ENCODE data around the gene CCSER2. TPM values are rescaled to one million over a fixed set of nuclear protein-coding genes. Genes with fewer than 3 reads are reported as not detected.

CCSER2 gene
- total RNA-seq, 4 donors from 2014 or later: 26.4 to 48.3 (median 31.7) TPM

DNA sequence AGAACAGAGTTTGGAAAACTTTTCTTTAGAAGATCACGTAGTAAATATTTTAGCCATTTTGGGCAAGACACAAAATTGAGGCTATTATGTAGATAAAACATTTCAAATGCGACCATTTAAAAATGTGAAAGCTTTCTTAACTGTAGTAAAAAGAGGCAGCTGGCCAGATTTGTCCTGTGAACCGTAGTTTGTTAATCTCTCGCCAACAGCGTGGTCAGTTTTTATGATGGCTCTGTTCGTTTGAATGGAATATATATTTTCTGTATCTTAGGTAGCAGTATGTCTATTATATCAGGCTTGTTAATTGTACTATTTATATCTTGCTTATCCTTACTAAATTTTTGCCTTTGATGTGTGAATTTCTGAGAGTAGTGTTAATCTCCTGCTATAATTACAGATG is 124.9 kb downstream of the CCSER2 start:
- intact Hi-C loops (cut with DNase I): no loop called here
- no peak for DNase-seq
- no peak overlapping the region for H3K27ac ChIP-seq
- H3K4me3 ChIP-seq: no peak overlapping the region
- H3K9me3 ChIP-seq: no peaks in the 10 kb centered on the region
- H3K36me3 ChIP-seq: peaks cover 0 to 5% (median 0%) of the 10 kb centered on the region in 3 donors
- TF ChIP-seq, protein P1, sequence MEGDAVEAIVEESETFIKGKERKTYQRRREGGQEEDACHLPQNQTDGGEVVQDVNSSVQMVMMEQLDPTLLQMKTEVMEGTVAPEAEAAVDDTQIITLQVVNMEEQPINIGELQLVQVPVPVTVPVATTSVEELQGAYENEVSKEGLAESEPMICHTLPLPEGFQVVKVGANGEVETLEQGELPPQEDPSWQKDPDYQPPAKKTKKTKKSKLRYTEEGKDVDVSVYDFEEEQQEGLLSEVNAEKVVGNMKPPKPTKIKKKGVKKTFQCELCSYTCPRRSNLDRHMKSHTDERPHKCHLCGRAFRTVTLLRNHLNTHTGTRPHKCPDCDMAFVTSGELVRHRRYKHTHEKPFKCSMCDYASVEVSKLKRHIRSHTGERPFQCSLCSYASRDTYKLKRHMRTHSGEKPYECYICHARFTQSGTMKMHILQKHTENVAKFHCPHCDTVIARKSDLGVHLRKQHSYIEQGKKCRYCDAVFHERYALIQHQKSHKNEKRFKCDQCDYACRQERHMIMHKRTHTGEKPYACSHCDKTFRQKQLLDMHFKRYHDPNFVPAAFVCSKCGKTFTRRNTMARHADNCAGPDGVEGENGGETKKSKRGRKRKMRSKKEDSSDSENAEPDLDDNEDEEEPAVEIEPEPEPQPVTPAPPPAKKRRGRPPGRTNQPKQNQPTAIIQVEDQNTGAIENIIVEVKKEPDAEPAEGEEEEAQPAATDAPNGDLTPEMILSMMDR (IDR thresholded peaks at IDR 0.05): no peak
- no peak for TF ChIP-seq POLR2A (IDR thresholded peaks at IDR 0.05)
- H3K27me3 ChIP-seq: no peaks in the 10 kb centered on the region
- WGBS, 2 donors: 89 to 92% methylated on average over 6 of the region's 6 CpGs
- no peaks in the 10 kb centered on the region for H3K4me1 ChIP-seq

DNA sequence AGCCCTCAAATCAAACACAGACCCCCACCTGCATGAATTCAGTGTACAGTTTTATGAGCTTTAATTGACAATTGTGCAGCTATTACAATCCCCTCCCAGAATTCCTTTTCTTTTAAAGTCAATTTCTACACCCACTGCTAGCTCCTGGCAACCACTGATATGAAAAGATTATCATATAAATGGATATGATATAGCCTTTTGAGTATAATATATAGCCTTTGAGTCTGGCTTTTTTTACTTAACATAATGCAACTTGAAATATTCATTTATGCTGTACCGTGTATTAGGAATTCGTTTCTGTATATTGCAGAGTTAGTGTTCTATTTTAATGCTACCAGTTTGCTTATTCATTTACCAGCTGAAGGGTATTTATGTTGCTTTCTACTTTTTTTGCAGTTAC is 127.7 kb downstream of the CCSER2 start:
- Histone ChIP-seq H3K27me3 (no peaks in the 10 kb centered on the region), H3K4me3 (no peak overlapping the region), H3K4me1 (no peaks in the 10 kb centered on the region), H3K36me3 (peaks cover 0 to 10% (median 0%) of the 10 kb centered on the region in 3 donors), H3K27ac (no peak overlapping the region), H3K9me3 (peaks cover 0 to 9% (median 3%) of the 10 kb centered on the region in 3 donors)
- WGBS, 2 donors: 88 to 90% methylated on average over 2 of the region's 2 CpGs
- no peak for TF ChIP-seq POLR2A (IDR thresholded peaks at IDR 0.05)
- intact Hi-C loops (cut with DNase I): no loop called here
- DNase-seq: no peak

DNA sequence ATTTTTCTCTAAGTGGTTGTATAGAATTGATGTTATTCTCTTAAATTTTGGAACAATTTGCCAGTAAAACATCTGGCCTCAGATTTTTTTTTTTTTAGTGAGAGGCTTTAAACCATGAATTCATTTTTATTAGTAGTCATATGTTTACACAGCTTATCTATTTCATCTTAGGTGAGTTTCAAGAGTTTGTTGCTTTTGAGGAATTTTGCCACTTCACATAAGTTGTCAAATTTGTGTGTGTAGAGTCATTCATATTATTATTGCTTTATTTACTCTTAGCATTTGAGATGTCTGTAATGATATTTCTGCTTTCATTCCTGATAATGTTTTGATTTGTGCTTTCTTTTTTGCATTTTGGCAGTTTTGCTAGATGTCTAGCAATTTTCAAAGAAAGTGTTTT is 132.1 kb downstream of the CCSER2 start:
- H3K9me3 ChIP-seq: peaks cover 0 to 9% (median 3%) of the 10 kb centered on the region in 3 donors
- no peak overlapping the region for H3K4me3 ChIP-seq
- TF ChIP-seq, protein P1 (IDR thresholded peaks at IDR 0.05): no peak
- TF ChIP-seq POLR2A (IDR thresholded peaks at IDR 0.05): no peak
- no peak for DNase-seq
- intact Hi-C loops (cut with DNase I): no loop called here
- peaks cover 0 to 29% (median 0%) of the 10 kb centered on the region in 3 donors for H3K36me3 ChIP-seq
- H3K27me3 ChIP-seq: no peaks in the 10 kb centered on the region
- no peaks in the 10 kb centered on the region for H3K4me1 ChIP-seq
- no peak overlapping the region for H3K27ac ChIP-seq

DNA sequence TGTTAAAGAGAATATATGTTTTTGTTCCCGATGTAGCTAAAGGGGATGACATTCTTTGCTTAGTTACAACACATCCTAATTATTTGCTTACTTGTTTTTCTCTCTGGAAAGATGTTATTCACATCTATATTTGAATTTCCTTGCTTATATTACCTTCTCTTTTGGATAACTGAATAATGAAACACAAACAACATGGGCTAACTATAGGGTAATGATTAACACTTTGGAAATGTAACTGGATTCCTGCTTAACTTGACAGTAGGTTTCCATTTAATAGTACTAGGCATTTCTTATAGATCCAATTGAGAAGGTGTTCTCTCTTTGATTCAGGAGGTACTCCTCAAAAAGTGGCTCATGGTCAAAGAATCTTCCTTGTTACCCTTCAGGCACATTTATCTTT is 141.1 kb downstream of the CCSER2 start:
- intact Hi-C loops (cut with DNase I): no loop called here
- TF ChIP-seq, protein P1 (IDR thresholded peaks at IDR 0.05): no peak
- no peak for TF ChIP-seq POLR2A (IDR thresholded peaks at IDR 0.05)

DNA sequence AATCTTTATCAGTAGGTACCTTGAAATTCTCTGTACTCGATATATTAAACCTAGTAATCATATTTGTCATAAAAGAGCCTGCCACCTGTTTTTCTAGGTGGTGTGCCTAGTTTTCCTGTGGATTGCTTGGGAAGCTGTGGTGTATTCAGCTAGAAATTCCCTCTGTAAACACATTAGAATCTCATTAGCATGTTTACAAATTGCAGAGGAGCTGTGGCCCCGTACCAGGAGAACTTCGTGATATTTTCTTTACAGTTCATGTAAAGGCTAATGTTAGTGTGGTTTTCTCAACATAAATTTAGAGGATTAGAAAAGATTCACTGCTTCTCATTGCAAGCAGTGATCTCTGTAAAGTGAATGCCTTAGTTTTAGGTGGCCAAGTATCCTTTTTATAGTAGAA is 144.7 kb downstream of the CCSER2 start:
- Histone ChIP-seq H3K4me1 (no peaks in the 10 kb centered on the region), H3K27ac (no peak overlapping the region), H3K27me3 (no peaks in the 10 kb centered on the region), H3K9me3 (no peaks in the 10 kb centered on the region), H3K4me3 (no peak overlapping the region), H3K36me3 (peaks cover 0 to 25% (median 0%) of the 10 kb centered on the region in 3 donors)
- TF ChIP-seq, protein P1 (IDR thresholded peaks at IDR 0.05): no peak
- no peak for TF ChIP-seq POLR2A (IDR thresholded peaks at IDR 0.05)
- 76 to 86% methylated on average over 3 of the region's 3 CpGs for WGBS, 2 donors
- intact Hi-C loops (cut with DNase I): no loop called here
- DNase-seq: no peak

More for the DNA sequence above, 141.1 kb downstream of the CCSER2 start:
- no peaks in the 10 kb centered on the region for H3K27me3 ChIP-seq
- H3K36me3 ChIP-seq: peaks cover 0 to 39% (median 0%) of the 10 kb centered on the region in 3 donors
- no peak overlapping the region for H3K27ac ChIP-seq
- H3K4me1 ChIP-seq: no peaks in the 10 kb centered on the region
- no peak overlapping the region for H3K4me3 ChIP-seq
- WGBS, 2 donors: 65 to 77% methylated on average over 1 of the region's 1 CpG
- DNase-seq: no peak
- no peaks in the 10 kb centered on the region for H3K9me3 ChIP-seq

Data from esophagus squamous epithelium (tissue), 5 donors.